Mesendoderm (in vitro differentiated cells): ENCODE results near the gene SHD.

Experiments
- DNase-seq: peaks from one replicate; pipeline ENCODE4 v3.0.0; 2013
- H2AK5ac ChIP-seq: 2 replicates; pipeline ENCODE4 v1.6.1; 2013; ENCODE audit warnings: low read length, inconsistent platforms
- H2BK120ac ChIP-seq: 2 replicates; pipeline ENCODE4 v1.6.1; 2013; ENCODE audit warnings: low read depth, mild to moderate bottlenecking, low read length, moderate library complexity, mixed read lengths
- H2BK15ac ChIP-seq: replicated peaks from 2 replicates; pipeline ENCODE4 v1.6.1; 2013; ENCODE audit warnings: low read depth, mild to moderate bottlenecking, moderate library complexity
- H2BK5ac ChIP-seq: 2 replicates; pipeline ENCODE4 v1.6.1; 2013; ENCODE audit warnings: low read length, inconsistent platforms
- H3K18ac ChIP-seq: 2 replicates; pipeline ENCODE4 v1.6.1; 2013; ENCODE audit warnings: mild to moderate bottlenecking, low read length, mixed read lengths
- H3K23ac ChIP-seq: one replicate; pipeline ENCODE4 v1.6.1; 2013; ENCODE audit warnings: low read length
- H3K27ac ChIP-seq: 2 replicates; pipeline ENCODE4 v1.5.1; 2013; ENCODE audit warnings: low read depth, mild to moderate bottlenecking, inconsistent platforms, low read length, moderate library complexity
- H3K27me3 ChIP-seq: 2 replicates; pipeline ENCODE4 v1.6.1; 2013; ENCODE audit warnings: low read length, control low read depth, mild to moderate bottlenecking, inconsistent platforms; ENCODE audit not compliant: insufficient read depth, poor library complexity
- H3K36me3 ChIP-seq: 2 replicates; pipeline ENCODE4 v1.6.1; 2013; ENCODE audit warnings: low read length, inconsistent platforms; ENCODE audit not compliant: control insufficient read depth, insufficient read depth
- H3K4ac ChIP-seq: one replicate; pipeline ENCODE4 v1.6.1; 2013; ENCODE audit warnings: low read depth, mild to moderate bottlenecking, low read length, moderate library complexity
- H3K4me1 ChIP-seq: 2 replicates; pipeline ENCODE4 v1.6.1; 2013; ENCODE audit warnings: low read depth, low read length, inconsistent platforms; ENCODE audit not compliant: control insufficient read depth
- H3K4me2 ChIP-seq: 2 replicates; pipeline ENCODE4 v1.6.1; 2013; ENCODE audit warnings: low read length
- H3K4me3 ChIP-seq: 2 replicates; pipeline ENCODE4 v1.5.1; 2013; ENCODE audit warnings: mild to moderate bottlenecking, low read length
- H3K56ac ChIP-seq: one replicate; pipeline ENCODE4 v1.6.1; 2013; ENCODE audit warnings: low read length
- H3K79me1 ChIP-seq: 2 replicates; pipeline ENCODE4 v1.6.1; 2013; ENCODE audit warnings: low read length, inconsistent platforms
- H3K79me2 ChIP-seq: 2 replicates; pipeline ENCODE4 v1.6.1; 2013; ENCODE audit warnings: mild to moderate bottlenecking, low read length; ENCODE audit not compliant: control insufficient read depth, insufficient read depth
- H3K9ac ChIP-seq: 2 replicates; pipeline ENCODE4 v1.6.1; 2013; ENCODE audit warnings: low read length, inconsistent platforms
- H4K5ac ChIP-seq: one replicate; pipeline ENCODE4 v1.6.1; 2013; ENCODE audit warnings: low read length
- H4K8ac ChIP-seq: one replicate; pipeline ENCODE4 v1.6.1; 2013; ENCODE audit warnings: low read depth, mild to moderate bottlenecking, control low read depth, low read length, moderate library complexity
- WGBS: extraction: QIAGEN DNeasy Blood & Tissue Kit; methylation state at CpG from one replicate; pipeline ENCODE4 v1.1.7; 2013; ENCODE audit warnings: low lambda C conversion rate, missing lambda C conversion rate; ENCODE audit not compliant: insufficient coverage; ENCODE audit errors: extremely low coverage; 5-methylcytosine and 5-hydroxymethylcytosine counted together

The SHD gene

GRCh38 chr19:4295972-4296771 is 17.1 kb downstream of the SHD start:
- H4K5ac ChIP-seq = no peak overlapping the region
- H3K27me3 ChIP-seq = no peaks in the 10 kb centered on the region
- no peak overlapping the region for H3K4me2 ChIP-seq
- H3K79me2 ChIP-seq = no peaks in the 10 kb centered on the region
- no peak overlapping the region for H3K18ac ChIP-seq
- no peaks in the 10 kb centered on the region for H3K4me1 ChIP-seq
- no peak overlapping the region for H4K8ac ChIP-seq
- H3K56ac ChIP-seq = no peak overlapping the region
- H3K4me3 ChIP-seq = no peak overlapping the region
- H3K79me1 ChIP-seq = no peaks in the 10 kb centered on the region
- H2BK15ac ChIP-seq = no peak overlapping the region
- H3K9ac ChIP-seq = no peak overlapping the region
- H3K36me3 ChIP-seq = no peaks in the 10 kb centered on the region
- no peak overlapping the region for H2BK120ac ChIP-seq
- no peak overlapping the region for H3K4ac ChIP-seq
- H2AK5ac ChIP-seq = no peak overlapping the region
- no peak overlapping the region for H3K27ac ChIP-seq
- DNase-seq = no peak
- no CpG with 5 or more reads among the region's 14 CpGs for WGBS
- H3K23ac ChIP-seq = no peak overlapping the region
- H2BK5ac ChIP-seq = no peak overlapping the region

- H3K56ac ChIP-seq = no peak overlapping the region
- no peak overlapping the region for H3K4me2 ChIP-seq
- H2BK120ac ChIP-seq = no peak overlapping the region
- no peak for DNase-seq
- H3K36me3 ChIP-seq = no peaks in the 10 kb centered on the region
- no peak overlapping the region for H3K4me3 ChIP-seq
- H3K27ac ChIP-seq = no peak overlapping the region
- no peaks in the 10 kb centered on the region for H3K27me3 ChIP-seq
- no peak overlapping the region for H2BK5ac ChIP-seq
- H3K23ac ChIP-seq = no peak overlapping the region
- no peak overlapping the region for H2AK5ac ChIP-seq
- no peaks in the 10 kb centered on the region for H3K4me1 ChIP-seq
- H3K4ac ChIP-seq = no peak overlapping the region
- H3K18ac ChIP-seq = no peak overlapping the region
- no peak overlapping the region for H2BK15ac ChIP-seq
- no peak overlapping the region for H4K5ac ChIP-seq
- WGBS = no CpG with 5 or more reads among the region's 27 CpGs
- H3K79me2 ChIP-seq = no peaks in the 10 kb centered on the region
- H3K79me1 ChIP-seq = no peaks in the 10 kb centered on the region
- H3K9ac ChIP-seq = no peak overlapping the region
- no peak overlapping the region for H4K8ac ChIP-seq
Observed at GRCh38 chr19:4297901-4298809, 19.1 kb downstream of the SHD start.

- Histone ChIP-seq H3K18ac (no peak overlapping the region), H3K4me1 (no peaks in the 10 kb centered on the region), H3K9ac (no peak overlapping the region), H4K8ac (no peak overlapping the region), H3K4me2 (no peak overlapping the region), H4K5ac (no peak overlapping the region), H3K27ac (no peak overlapping the region), H3K4me3 (no peak overlapping the region), H2BK120ac (no peak overlapping the region), H2BK15ac (no peak overlapping the region), H3K27me3 (no peaks in the 10 kb centered on the region), H3K79me1 (no peaks in the 10 kb centered on the region), H3K23ac (no peak overlapping the region), H2AK5ac (no peak overlapping the region), H3K56ac (no peak overlapping the region), H2BK5ac (no peak overlapping the region), H3K36me3 (no peaks in the 10 kb centered on the region), H3K79me2 (no peaks in the 10 kb centered on the region), H3K4ac (no peak overlapping the region)
- no CpG with 5 or more reads among the region's 8 CpGs for WGBS
- no peak for DNase-seq
Observed at GRCh38 chr19:4298810-4299550, 19.9 kb downstream of the SHD start.

GRCh38 chr19:4300589-4300988 is 21.5 kb downstream of the SHD start:
- Histone ChIP-seq H3K27ac (no peak overlapping the region), H4K5ac (no peak overlapping the region), H3K4me1 (no peaks in the 10 kb centered on the region), H2AK5ac (no peak overlapping the region), H3K4me2 (no peak overlapping the region), H4K8ac (no peak overlapping the region), H3K79me2 (no peaks in the 10 kb centered on the region), H2BK120ac (no peak overlapping the region), H3K4me3 (no peak overlapping the region), H3K18ac (no peak overlapping the region), H2BK5ac (no peak overlapping the region), H3K36me3 (no peaks in the 10 kb centered on the region), H3K4ac (no peak overlapping the region), H3K79me1 (no peaks in the 10 kb centered on the region), H3K56ac (no peak overlapping the region), H3K9ac (no peak overlapping the region), H3K27me3 (no peaks in the 10 kb centered on the region), H2BK15ac (no peak overlapping the region), H3K23ac (no peak overlapping the region)
- no peak for DNase-seq
- WGBS = no CpG with 5 or more reads among the region's 3 CpGs

GRCh38 chr19:4301590-4302242 is 22.6 kb downstream of the SHD start:
- H3K27ac ChIP-seq = no peak overlapping the region
- H3K18ac ChIP-seq = no peak overlapping the region
- no peak for DNase-seq
- WGBS = no CpG with 5 or more reads among the region's 13 CpGs
- no peaks in the 10 kb centered on the region for H3K36me3 ChIP-seq
- no peak overlapping the region for H3K56ac ChIP-seq
- no peak overlapping the region for H3K9ac ChIP-seq
- H2AK5ac ChIP-seq = no peak overlapping the region
- no peak overlapping the region for H4K8ac ChIP-seq
- no peak overlapping the region for H3K4me2 ChIP-seq
- no peak overlapping the region for H3K4ac ChIP-seq
- no peak overlapping the region for H4K5ac ChIP-seq
- no peaks in the 10 kb centered on the region for H3K79me2 ChIP-seq
- no peaks in the 10 kb centered on the region for H3K27me3 ChIP-seq
- no peak overlapping the region for H3K23ac ChIP-seq
- H2BK5ac ChIP-seq = no peak overlapping the region
- no peaks in the 10 kb centered on the region for H3K4me1 ChIP-seq
- H3K79me1 ChIP-seq = no peaks in the 10 kb centered on the region
- no peak overlapping the region for H2BK15ac ChIP-seq
- no peak overlapping the region for H3K4me3 ChIP-seq
- H2BK120ac ChIP-seq = no peak overlapping the region
